Neural progenitor cell (in vitro differentiated cells): Measurements from ENCODE around the gene TMEM19. TPM values are rescaled to one million over a fixed set of nuclear protein-coding genes. Genes with fewer than 3 reads are reported as not detected.
"Not testable (repeated sequence)": the region's sequence is repeated elsewhere in the genome, so short reads cannot be mapped to it uniquely, and the experiment has no call there.

Experiments
- DNase-seq: peaks from one replicate; pipeline ENCODE4 v3.0.0-alpha.2; 2016; ENCODE audit warnings: low spot score
- H2AFZ ChIP-seq: fragments of 200-600 bp; sonication (generic); replicated peaks from 2 replicates; pipeline ENCODE4 v1.6.1; 2016; ENCODE audit warnings: antibody characterized with exemption
- H3F3A ChIP-seq: fragments of 200-600 bp; sonication (generic); 2 replicates; pipeline ENCODE4 v1.6.1; 2016; ENCODE audit warnings: antibody characterized with exemption, low read depth
- H3K27ac ChIP-seq: fragments of 200-600 bp; sonication (generic); 2 replicates; pipeline ENCODE4 v1.5.1; 2016; ENCODE audit warnings: mild to moderate bottlenecking
- H3K27me3 ChIP-seq: fragments of 200-600 bp; sonication (generic); 2 replicates; pipeline ENCODE4 v1.6.1; 2016; ENCODE audit warnings: mild to moderate bottlenecking, moderate library complexity
- H3K36me3 ChIP-seq: fragments of 200-600 bp; sonication (generic); 2 replicates; pipeline ENCODE4 v1.5.1; 2016
- H3K4me1 ChIP-seq: fragments of 200-600 bp; sonication (generic); 2 replicates; pipeline ENCODE4 v1.6.1; 2016; ENCODE audit warnings: mixed run types
- H3K4me2 ChIP-seq: fragments of 200-600 bp; sonication (generic); 2 replicates; pipeline ENCODE4 v1.6.1; 2016
- H3K4me3 ChIP-seq: fragments of 200-600 bp; sonication (generic); 2 replicates; pipeline ENCODE4 v1.5.1; 2016
- H3K79me2 ChIP-seq: fragments of 200-600 bp; sonication (generic); 2 replicates; pipeline ENCODE4 v1.6.1; 2016; ENCODE audit warnings: low read depth
- H3K9ac ChIP-seq: fragments of 200-600 bp; sonication (generic); 2 replicates; pipeline ENCODE4 v1.6.1; 2016
- H3K9me3 ChIP-seq: fragments of 200-600 bp; sonication (generic); 2 replicates; pipeline ENCODE4 v1.5.1; 2016; ENCODE audit warnings: low read depth
- H4K20me1 ChIP-seq: fragments of 200-600 bp; sonication (generic); 2 replicates; pipeline ENCODE4 v1.6.1; 2016; ENCODE audit warnings: low read depth
- H3K27ac Mint-ChIP-seq: 3 replicates; pipeline ENCODE4 v1.8.0; 2021; ENCODE audit warnings: mixed read lengths
- H3K27me3 Mint-ChIP-seq: 2 replicates; pipeline ENCODE4 v1.8.0; 2022; ENCODE audit warnings: low read depth, mild to moderate bottlenecking, inconsistent platforms, moderate library complexity, mixed read lengths; ENCODE audit not compliant: insufficient read depth
- H3K36me3 Mint-ChIP-seq: 3 replicates; pipeline ENCODE4 v1.8.0; 2021; ENCODE audit warnings: mixed read lengths
- H3K4me1 Mint-ChIP-seq: 3 replicates; pipeline ENCODE4 v1.8.0; 2021; ENCODE audit warnings: mixed read lengths
- H3K4me3 Mint-ChIP-seq: 3 replicates; pipeline ENCODE4 v1.8.0; 2021; ENCODE audit warnings: mild to moderate bottlenecking, moderate library complexity, mixed read lengths
- H3K9me3 Mint-ChIP-seq: 3 replicates; pipeline ENCODE4 v1.8.0; 2020; ENCODE audit warnings: mixed read lengths
- CTCF ChIP-seq: fragments of 200-600 bp; sonication (generic); IDR thresholded peaks from 2 replicates; pipeline ENCODE4 v1.5.1; 2017; ENCODE audit warnings: antibody characterized with exemption, mild to moderate bottlenecking
- EZH2 ChIP-seq: fragments of 200-600 bp; sonication (generic); IDR thresholded peaks from 2 replicates; pipeline ENCODE4 v1.6.1; 2017; ENCODE audit warnings: antibody characterized with exemption, mild to moderate bottlenecking, moderate library complexity
- EZH2phosphoT487 ChIP-seq: fragments of 200-600 bp; sonication (generic); IDR thresholded peaks from 2 replicates; pipeline ENCODE4 v1.6.1; 2017; ENCODE audit warnings: antibody characterized with exemption
- total RNA-seq: library from RNA; depleted of rRNA; stranded (reverse); fragments of >200 nt; gene quantifications from 2 replicates; pipeline ENCODE4 v1.2.3, GENCODE V29; 2015; ENCODE audit warnings: low replicate concordance

TMEM19 gene
- total RNA-seq, 1 donor from 2014 or later: 9.3 TPM

DNA sequence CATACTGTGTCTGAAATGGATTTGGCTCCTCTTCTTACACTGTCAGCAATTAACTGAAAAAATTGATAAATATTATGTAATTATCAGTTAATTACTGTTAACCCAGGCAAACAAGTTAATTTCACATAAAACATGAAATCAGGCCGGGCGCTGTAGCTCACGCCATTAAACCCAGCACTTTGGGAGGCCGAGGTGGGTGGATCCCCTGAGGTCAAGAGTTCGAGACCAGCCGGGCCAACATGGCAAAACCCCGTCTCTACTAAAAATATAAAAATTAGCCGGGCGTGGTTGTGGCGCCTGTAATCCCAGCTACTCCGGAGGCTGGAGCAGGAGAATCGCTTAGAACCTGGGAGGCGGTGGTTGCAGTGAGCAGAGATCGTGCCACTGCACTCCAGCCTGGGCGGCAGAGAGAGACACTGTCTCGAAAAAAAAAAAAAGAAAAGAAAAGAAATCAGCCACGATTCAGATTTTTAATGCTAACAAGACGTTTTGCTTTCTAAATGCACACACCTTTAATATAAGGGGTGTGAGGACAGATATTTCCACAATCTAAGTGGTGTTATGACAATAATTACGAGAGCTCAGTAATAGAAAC, 473 bp upstream of the TMEM19 start:
- Histone ChIP-seq H3K9ac (no peak overlapping the region), H3K27me3 (no peaks in the 10 kb centered on the region), H3K4me1 (peaks cover 7% of the 10 kb centered on the region), H3K36me3 (no peaks in the 10 kb centered on the region), H2AFZ (peak overlapping the region; percentile 75), H3K4me2 (peak overlapping the region; percentile 82), H3K9me3 (no peaks in the 10 kb centered on the region), H4K20me1 (no peaks in the 10 kb centered on the region), H3F3A (peaks cover 3% of the 10 kb centered on the region), H3K79me2 (peaks cover 9% of the 10 kb centered on the region), H3K4me3 (peak overlapping the region; percentile 78), H3K27ac (no peak overlapping the region)
- TF ChIP-seq EZH2: no peak
- peaks cover 14% of the 10 kb centered on the region for H3K4me1 Mint-ChIP-seq
- no peaks in the 10 kb centered on the region for H3K36me3 Mint-ChIP-seq
- H3K27ac Mint-ChIP-seq: peak overlapping the region; percentile 25
- no peaks in the 10 kb centered on the region for H3K27me3 Mint-ChIP-seq
- no peaks in the 10 kb centered on the region for H3K9me3 Mint-ChIP-seq
- no peak for DNase-seq
- H3K4me3 Mint-ChIP-seq: peak overlapping the region; percentile 99

- H3K79me2 ChIP-seq: peaks cover 9% of the 10 kb centered on the region
- H3K36me3 Mint-ChIP-seq: no peaks in the 10 kb centered on the region
- no peaks in the 10 kb centered on the region for H3K27me3 ChIP-seq
- peak overlapping the region; percentile 78 for H3K4me3 ChIP-seq
- no peaks in the 10 kb centered on the region for H3K9me3 Mint-ChIP-seq
- no peaks in the 10 kb centered on the region for H3K36me3 ChIP-seq
- H3K9me3 ChIP-seq: no peaks in the 10 kb centered on the region
- H2AFZ ChIP-seq: peak overlapping the region; percentile 75
- no peaks in the 10 kb centered on the region for H4K20me1 ChIP-seq
- H3K4me1 ChIP-seq: peaks cover 7% of the 10 kb centered on the region
- peaks cover 3% of the 10 kb centered on the region for H3F3A ChIP-seq
- no peak overlapping the region for H3K27ac ChIP-seq
- peak overlapping the region; percentile 99 for H3K4me3 Mint-ChIP-seq
- H3K4me1 Mint-ChIP-seq: peaks cover 14% of the 10 kb centered on the region
- no peaks in the 10 kb centered on the region for H3K27me3 Mint-ChIP-seq
- no peak for DNase-seq
- no peak overlapping the region for H3K9ac ChIP-seq
- peak overlapping the region; percentile 98 for H3K27ac Mint-ChIP-seq
- TF ChIP-seq EZH2: no peak
- TF ChIP-seq CTCF: no peak
- TF ChIP-seq EZH2phosphoT487: no peak
- peak overlapping the region; percentile 82 for H3K4me2 ChIP-seq
Observed at GRCh38 chr12:71686658-71687025, 760 bp downstream of the TMEM19 start.

DNA sequence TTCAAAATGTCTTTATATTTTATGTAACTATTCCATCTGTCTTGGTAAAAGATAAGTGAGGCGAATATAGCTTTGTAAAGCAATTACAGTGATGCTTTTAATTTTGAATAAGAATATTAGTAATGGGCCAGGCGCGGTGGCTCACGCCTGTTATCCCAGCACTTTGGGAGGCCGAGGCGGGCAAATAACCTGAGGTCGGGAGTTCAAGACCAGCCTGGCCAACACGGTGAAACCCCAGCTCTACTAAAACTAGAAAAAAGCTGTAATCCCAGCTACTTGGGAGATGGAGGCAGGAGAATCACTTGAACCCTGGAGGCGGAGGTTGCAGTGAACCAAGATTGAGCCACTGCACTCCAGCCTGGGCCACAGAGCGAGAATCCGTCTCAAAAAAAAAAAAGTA, 1.3 kb downstream of the TMEM19 start:
- not testable (repeated sequence) for DNase-seq, H3K9me3 ChIP-seq, H3K27me3 Mint-ChIP-seq, H3K36me3 Mint-ChIP-seq, H3K27me3 ChIP-seq, H3K9ac ChIP-seq, H3K9me3 Mint-ChIP-seq, H3K27ac ChIP-seq, H2AFZ ChIP-seq, H3K79me2 ChIP-seq, H3K36me3 ChIP-seq, H3F3A ChIP-seq, H3K4me1 ChIP-seq, H3K27ac Mint-ChIP-seq, H4K20me1 ChIP-seq
- Histone ChIP-seq H3K4me2 (peak overlapping the region; percentile 82), H3K4me3 (peak overlapping the region; percentile 78)
- Mint-ChIP-seq H3K4me1 (peaks cover 14% of the 10 kb centered on the region), H3K4me3 (peak overlapping the region; percentile 99)

DNA sequence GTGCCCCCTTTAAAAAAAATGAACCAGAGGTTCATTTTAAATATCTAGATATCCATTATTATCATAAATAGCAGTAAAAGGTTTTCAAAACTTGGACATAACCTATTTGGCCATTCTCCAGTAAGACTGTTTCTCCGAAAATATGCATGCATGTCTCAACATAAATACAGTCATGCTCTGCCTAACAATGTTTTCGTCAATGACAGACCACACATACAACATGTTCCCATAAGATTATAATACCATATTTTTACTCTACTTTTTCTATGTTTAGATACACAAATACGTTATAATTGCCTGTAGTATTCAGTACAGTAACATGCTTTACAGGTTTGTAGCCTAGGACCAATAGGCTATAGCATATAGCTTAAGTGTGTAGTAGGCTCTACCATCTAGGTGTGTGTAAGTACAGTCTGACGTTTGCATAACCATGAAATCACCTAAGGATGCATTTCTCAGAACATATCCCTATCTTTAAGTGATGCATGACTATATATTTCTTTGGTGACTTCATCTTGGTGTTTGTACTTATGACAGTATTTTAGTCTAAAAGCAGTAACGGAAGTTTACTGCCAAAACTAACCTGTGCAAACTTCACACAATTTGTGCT, 3.2 kb downstream of the TMEM19 start:
- Histone ChIP-seq H3K27ac (no peak overlapping the region), H3K4me1 (peaks cover 7% of the 10 kb centered on the region), H3K4me2 (no peak overlapping the region), H3K27me3 (no peaks in the 10 kb centered on the region), H4K20me1 (no peaks in the 10 kb centered on the region), H3K4me3 (no peak overlapping the region), H2AFZ (no peak overlapping the region), H3K36me3 (no peaks in the 10 kb centered on the region), H3K9ac (no peak overlapping the region), H3F3A (peaks cover 3% of the 10 kb centered on the region), H3K9me3 (no peaks in the 10 kb centered on the region), H3K79me2 (peaks cover 9% of the 10 kb centered on the region)
- no peaks in the 10 kb centered on the region for H3K9me3 Mint-ChIP-seq
- H3K27me3 Mint-ChIP-seq: no peaks in the 10 kb centered on the region
- no peak for TF ChIP-seq EZH2phosphoT487
- no peak for TF ChIP-seq CTCF
- no peak for TF ChIP-seq EZH2
- H3K4me3 Mint-ChIP-seq: no peak overlapping the region
- no peak for DNase-seq
- no peak overlapping the region for H3K27ac Mint-ChIP-seq
- no peaks in the 10 kb centered on the region for H3K36me3 Mint-ChIP-seq
- peaks cover 21% of the 10 kb centered on the region for H3K4me1 Mint-ChIP-seq
